BLaER1 (cell line): Measurements from ENCODE around the gene PTK7.
A peak's percentile ranks its signal among the peaks of the same experiment; 100 is the strongest.

Source experiments
- H3K27ac ChIP-seq: shearing (Covaris generic); formaldehyde crosslinking; 2 replicates; pipeline ENCODE4 v1.8.1; 2022
- H3K27me3 ChIP-seq: shearing (Covaris generic); formaldehyde crosslinking; 2 replicates; pipeline ENCODE4 v1.8.1; 2022
- H3K36me3 ChIP-seq: shearing (Covaris generic); formaldehyde crosslinking; 2 replicates; pipeline ENCODE4 v1.8.1; 2022
- H3K4me1 ChIP-seq: shearing (Covaris generic); formaldehyde crosslinking; 2 replicates; pipeline ENCODE4 v1.8.1; 2022
- H3K4me2 ChIP-seq: shearing (Covaris generic); formaldehyde crosslinking; 2 replicates; pipeline ENCODE4 v1.8.1; 2022
- H3K4me3 ChIP-seq: shearing (Covaris generic); formaldehyde crosslinking; 2 replicates; pipeline ENCODE4 v1.8.1; 2022
- H3K9ac ChIP-seq: shearing (Covaris generic); formaldehyde crosslinking; 2 replicates; pipeline ENCODE4 v1.8.1; 2022
- H3K9me3 ChIP-seq: shearing (Covaris generic); formaldehyde crosslinking; 2 replicates; pipeline ENCODE4 v1.8.1; 2022
- H4K20me1 ChIP-seq: shearing (Covaris generic); formaldehyde crosslinking; 2 replicates; pipeline ENCODE4 v1.8.1; 2022
- Cebpa-rat ChIP-seq: shearing (Covaris generic); IDR thresholded peaks from 2 replicates; pipeline ENCODE4 v1.8.1; 2022

The PTK7 gene

GRCh38 chr6:43053545-43054205 lies 22.4 kb upstream of the PTK7 start, which contains the start of gene CUL7:
Gene CUL7 (minus strand): TSS chr6:43053851. CDS start chr6:43052788, 1,063 bp downstream.
- Histone ChIP-seq H3K36me3 (peaks cover 59% of the 10 kb centered on the region), H3K4me1 (peaks cover 36% of the 10 kb centered on the region), H3K27me3 (no peaks in the 10 kb centered on the region), H3K4me3 (peak within 1 kb of the TSS; percentile 80), H4K20me1 (no peaks in the 10 kb centered on the region), H3K27ac (peak within 1 kb of the TSS; percentile 90), H3K9me3 (no peaks in the 10 kb centered on the region), H3K4me2 (peak within 1 kb of the TSS; percentile 91), H3K9ac (peak within 1 kb of the TSS; percentile 88)
- no peak for TF ChIP-seq Cebpa-rat

- Histone ChIP-seq H4K20me1 (no peaks in the 10 kb centered on the region), H3K27me3 (no peaks in the 10 kb centered on the region), H3K36me3 (peaks cover 54% of the 10 kb centered on the region), H3K9me3 (no peaks in the 10 kb centered on the region), H3K4me1 (peaks cover 38% of the 10 kb centered on the region), H3K4me3 (peak overlapping the region; percentile 80), H3K27ac (peak overlapping the region; percentile 90), H3K4me2 (peak overlapping the region; percentile 91), H3K9ac (peak overlapping the region; percentile 88)
- TF ChIP-seq Cebpa-rat, result no peak
Observed at GRCh38 chr6:43054206-43054943, 21.7 kb upstream of the PTK7 start.

GRCh38 chr6:43055966-43056365 lies 20.1 kb upstream of the PTK7 start:
- Histone ChIP-seq H4K20me1 (no peaks in the 10 kb centered on the region), H3K27ac (no peak overlapping the region), H3K4me1 (peaks cover 49% of the 10 kb centered on the region), H3K4me3 (no peak overlapping the region), H3K4me2 (no peak overlapping the region), H3K27me3 (no peaks in the 10 kb centered on the region), H3K9ac (no peak overlapping the region), H3K9me3 (no peaks in the 10 kb centered on the region), H3K36me3 (peaks cover 43% of the 10 kb centered on the region)
- TF ChIP-seq Cebpa-rat, result no peak

GRCh38 chr6:43058531-43058930 lies 17.6 kb upstream of the PTK7 start:
- H3K36me3 ChIP-seq, result peaks cover 46% of the 10 kb centered on the region
- H3K9ac ChIP-seq, result peak overlapping the region; percentile 92
- H3K9me3 ChIP-seq, result no peaks in the 10 kb centered on the region
- H3K27me3 ChIP-seq, result no peaks in the 10 kb centered on the region
- H3K4me3 ChIP-seq, result peak overlapping the region; percentile 97
- no peaks in the 10 kb centered on the region for H4K20me1 ChIP-seq
- peak overlapping the region; percentile 98 for H3K4me2 ChIP-seq
- peaks cover 38% of the 10 kb centered on the region for H3K4me1 ChIP-seq
- TF ChIP-seq Cebpa-rat, result no peak
- peak overlapping the region; percentile 93 for H3K27ac ChIP-seq

GRCh38 chr6:43059168-43060033 lies 16.7 kb upstream of the PTK7 start, which contains the start of the genes KLC4 and MRPL2:
Gene KLC4 (plus strand): TSS chr6:43059631. CDS start chr6:43061336, 1,705 bp downstream.
Gene MRPL2 (minus strand): TSS chr6:43059434. CDS start chr6:43059381, 53 bp downstream.
- H3K4me3 ChIP-seq, result peak within 1 kb of the TSS; percentile 97
- H3K27me3 ChIP-seq, result no peaks in the 10 kb centered on the region
- H3K4me1 ChIP-seq, result peaks cover 32% of the 10 kb centered on the region
- H3K36me3 ChIP-seq, result peaks cover 54% of the 10 kb centered on the region
- no peaks in the 10 kb centered on the region for H4K20me1 ChIP-seq
- no peak for TF ChIP-seq Cebpa-rat
- no peaks in the 10 kb centered on the region for H3K9me3 ChIP-seq
- peak within 1 kb of the TSS; percentile 92 for H3K9ac ChIP-seq
- peak within 1 kb of the TSS; percentile 93 for H3K27ac ChIP-seq
- peak within 1 kb of the TSS; percentile 98 for H3K4me2 ChIP-seq

DNA sequence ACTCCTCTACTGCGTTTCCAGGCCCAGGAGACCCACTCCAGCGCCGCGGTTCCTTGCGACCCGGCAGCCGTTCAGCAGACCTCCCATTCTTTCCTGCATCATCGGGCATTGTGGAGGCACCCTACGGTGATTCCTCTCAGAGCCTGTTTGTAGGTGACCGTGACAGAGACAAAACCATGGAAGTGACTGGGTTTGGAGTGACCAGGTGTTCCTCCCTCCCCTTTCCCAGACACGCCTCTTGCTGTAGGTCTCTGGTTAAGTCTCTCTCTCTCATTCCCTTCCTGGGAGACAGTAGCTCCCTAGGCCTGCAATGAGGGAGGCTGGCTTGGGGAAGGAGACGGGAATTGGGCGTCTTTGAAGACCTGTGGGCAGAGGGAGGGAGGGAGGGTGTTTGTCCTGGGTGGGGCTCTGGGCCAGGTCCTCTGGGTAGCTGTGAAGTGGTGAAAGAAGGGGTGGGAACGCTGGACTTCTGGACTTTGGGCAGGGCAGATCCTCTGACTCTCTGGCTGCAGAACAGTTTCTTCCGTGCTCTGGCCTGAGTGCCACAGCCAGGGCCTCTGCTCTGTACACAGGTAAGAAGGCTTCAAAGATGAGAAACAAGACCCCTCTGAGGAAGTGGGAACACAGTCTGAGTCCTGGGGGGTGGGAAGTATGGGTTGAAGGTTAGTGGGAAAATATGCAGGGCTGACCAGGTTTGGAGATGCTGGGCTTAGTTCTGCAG lies 15.9 kb upstream of the PTK7 start:
- Histone ChIP-seq H3K4me2 (peak overlapping the region; percentile 96), H3K27ac (peak overlapping the region; percentile 93)

DNA sequence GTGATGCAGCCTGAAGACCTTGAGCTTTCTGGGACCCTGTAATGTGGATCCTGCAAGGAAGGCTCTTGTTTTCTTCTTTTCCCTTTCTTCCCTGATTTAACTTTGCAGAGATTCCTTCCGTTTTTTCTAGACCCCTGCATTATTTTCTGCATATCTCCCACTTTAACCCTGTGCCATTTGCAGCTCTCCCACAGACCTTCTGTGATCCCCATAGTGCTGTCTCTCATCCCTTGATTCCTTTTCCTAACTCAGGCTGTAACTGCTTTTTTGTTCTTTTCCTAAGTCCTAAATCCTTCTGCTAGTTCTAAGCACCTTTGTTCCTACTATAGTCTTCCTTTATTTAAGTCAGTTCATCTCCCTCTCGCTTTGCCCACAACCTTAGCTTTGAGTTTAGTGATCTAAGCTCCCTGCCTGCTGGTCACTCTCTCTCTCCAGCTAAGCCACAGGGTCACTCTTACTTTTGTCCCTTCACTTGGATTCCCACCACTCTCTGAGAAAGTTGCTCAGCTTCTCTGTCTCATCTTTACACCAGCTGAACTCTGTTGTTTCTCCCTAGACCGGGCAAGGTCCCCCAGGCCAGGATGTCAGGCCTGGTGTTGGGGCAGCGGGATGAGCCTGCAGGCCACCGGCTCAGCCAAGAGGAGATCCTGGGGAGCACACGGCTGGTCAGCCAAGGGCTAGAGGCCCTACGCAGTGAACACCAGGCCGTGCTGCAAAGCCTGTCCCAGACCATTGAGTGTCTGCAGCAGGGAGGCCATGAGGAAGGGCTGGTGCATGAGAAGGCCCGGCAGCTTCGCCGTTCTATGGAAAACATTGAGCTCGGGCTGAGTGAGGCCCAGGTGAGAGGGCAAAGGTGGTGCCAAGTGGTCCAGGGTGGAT lies 15.1 kb upstream of the PTK7 start:
- H3K4me1 ChIP-seq, result peaks cover 29% of the 10 kb centered on the region
- no peak overlapping the region for H3K27ac ChIP-seq
- peaks cover 54% of the 10 kb centered on the region for H3K36me3 ChIP-seq
- H3K27me3 ChIP-seq, result no peaks in the 10 kb centered on the region
- peak overlapping the region; percentile 92 for H3K9ac ChIP-seq
- H3K4me2 ChIP-seq, result peak overlapping the region; percentile 96
- H3K4me3 ChIP-seq, result no peak overlapping the region
- no peaks in the 10 kb centered on the region for H4K20me1 ChIP-seq
- TF ChIP-seq Cebpa-rat, result no peak
- no peaks in the 10 kb centered on the region for H3K9me3 ChIP-seq

More for the DNA sequence above, 15.9 kb upstream of the PTK7 start:
- peak overlapping the region; percentile 97 for H3K4me3 ChIP-seq
- no peaks in the 10 kb centered on the region for H3K27me3 ChIP-seq
- no peaks in the 10 kb centered on the region for H3K9me3 ChIP-seq
- TF ChIP-seq Cebpa-rat, result no peak
- H3K4me1 ChIP-seq, result peaks cover 29% of the 10 kb centered on the region
- H3K9ac ChIP-seq, result peak overlapping the region; percentile 92
- H3K36me3 ChIP-seq, result peaks cover 54% of the 10 kb centered on the region
- H4K20me1 ChIP-seq, result no peaks in the 10 kb centered on the region

- Histone ChIP-seq H3K36me3 (peaks cover 54% of the 10 kb centered on the region), H3K4me1 (peaks cover 29% of the 10 kb centered on the region), H3K27ac (no peak overlapping the region), H3K4me2 (no peak overlapping the region), H4K20me1 (no peaks in the 10 kb centered on the region), H3K27me3 (no peaks in the 10 kb centered on the region), H3K9ac (no peak overlapping the region), H3K4me3 (no peak overlapping the region), H3K9me3 (no peaks in the 10 kb centered on the region)
- no peak for TF ChIP-seq Cebpa-rat
Observed at GRCh38 chr6:43061861-43062260, 14.3 kb upstream of the PTK7 start.
